Endodermal cell (in vitro differentiated cells): Measurements from ENCODE around the gene ZNF384. TPM values are rescaled to one million over a fixed set of nuclear protein-coding genes. Genes with fewer than 3 reads are reported as not detected.
"Not testable (repeated sequence)": the region's sequence is repeated elsewhere in the genome, so short reads cannot be mapped to it uniquely, and the experiment has no call there.

ENCODE experiments used
- DNase-seq: peaks from one replicate; pipeline ENCODE4 v3.0.0-alpha.2; 2017
- H3K27ac ChIP-seq: 2 replicates; pipeline ENCODE4 v1.5.1; 2013; ENCODE audit warnings: mild to moderate bottlenecking, low read depth, low read length, moderate library complexity
- H3K27me3 ChIP-seq: 2 replicates; pipeline ENCODE4 v1.6.1; 2013; ENCODE audit warnings: mild to moderate bottlenecking, low read length, moderate library complexity; ENCODE audit not compliant: insufficient read depth, control insufficient read depth, poor library complexity, severe bottlenecking
- H3K36me3 ChIP-seq: 2 replicates; pipeline ENCODE4 v1.7.0; 2013; ENCODE audit warnings: mild to moderate bottlenecking, low read length, moderate library complexity; ENCODE audit not compliant: control insufficient read depth, insufficient read depth
- H3K4me1 ChIP-seq: one replicate; pipeline ENCODE4 v1.7.0; 2013; ENCODE audit warnings: low read length; ENCODE audit not compliant: control insufficient read depth, insufficient read depth
- H3K4me3 ChIP-seq: 2 replicates; pipeline ENCODE4 v1.5.1; 2013; ENCODE audit warnings: mild to moderate bottlenecking, low read length, moderate library complexity
- H3K9ac ChIP-seq: 2 replicates; pipeline ENCODE4 v1.6.1; 2013; ENCODE audit warnings: mild to moderate bottlenecking, low read length, moderate library complexity; ENCODE audit not compliant: poor library complexity, severe bottlenecking; ENCODE audit errors: extremely low read depth
- H3K9me3 ChIP-seq: 2 replicates; pipeline ENCODE4 v1.6.1; 2013; ENCODE audit warnings: mild to moderate bottlenecking, low read length, moderate library complexity; ENCODE audit not compliant: control insufficient read depth
- H3K27ac Mint-ChIP-seq: 2 replicates; pipeline ENCODE4 v1.8.0; 2020; ENCODE audit warnings: mixed read lengths
- H3K27me3 Mint-ChIP-seq: 2 replicates; pipeline ENCODE4 v1.8.0; 2021; ENCODE audit warnings: mild to moderate bottlenecking, mixed read lengths; ENCODE audit not compliant: insufficient read depth
- H3K36me3 Mint-ChIP-seq: 2 replicates; pipeline ENCODE4 v1.8.0; 2020; ENCODE audit warnings: low read depth, mixed read lengths
- H3K4me1 Mint-ChIP-seq: 2 replicates; pipeline ENCODE4 v1.8.0; 2020; ENCODE audit warnings: mixed read lengths
- H3K4me3 Mint-ChIP-seq: 2 replicates; pipeline ENCODE4 v1.8.0; 2020; ENCODE audit warnings: mild to moderate bottlenecking, moderate library complexity, mixed read lengths
- H3K9me3 Mint-ChIP-seq: 2 replicates; pipeline ENCODE4 v1.8.0; 2020; ENCODE audit warnings: mild to moderate bottlenecking, mixed read lengths
- WGBS, 2 experiments: methylation state at CpG; one replicate each; pipeline versions ENCODE4 v1.1.5 to v1.1.7; 2013; ENCODE audit warnings: missing lambda C conversion rate in 2 of 2, mixed read lengths in 1 of 2; ENCODE audit not compliant: insufficient coverage in 1 of 2, insufficient read length in 1 of 2; 5-methylcytosine and 5-hydroxymethylcytosine counted together
- total RNA-seq, 2 donors: library from RNA; stranded (reverse); fragmentation: NEBNext Ultra II Directional in 1 of 2; extraction: Animal tissue kit (Norgen Biotek cat#: 25700) in 1 of 2; gene quantifications; 2 replicates in 1 of 2; 3 replicates in 1 of 2; pipeline ENCODE4 v1.2.1, GENCODE V29; 2021
- TF ChIP-seq, protein P1 (sequence below): fragments of 200-600 bp; sonication (generic); conservative IDR thresholded peaks from 2 replicates; pipeline ENCODE4 v1.5.0; 2021; ENCODE audit warnings: antibody characterized with exemption, mild to moderate bottlenecking

Gene ZNF384
- total RNA-seq, 2 donors from 2014 or later, result 74.4 to 146 TPM

GRCh38 chr12:6722863-6723262 lies 33.7 kb upstream of the ZNF384 start:
- Histone ChIP-seq H3K27me3 (no peaks in the 10 kb centered on the region), H3K4me3 (peak overlapping the region; percentile 90), H3K9me3 (no peaks in the 10 kb centered on the region), H3K36me3 (no peaks in the 10 kb centered on the region), H3K4me1 (peaks cover 6% of the 10 kb centered on the region), H3K27ac (no peak overlapping the region), H3K9ac (no peak overlapping the region)
- TF ChIP-seq, protein P1, sequence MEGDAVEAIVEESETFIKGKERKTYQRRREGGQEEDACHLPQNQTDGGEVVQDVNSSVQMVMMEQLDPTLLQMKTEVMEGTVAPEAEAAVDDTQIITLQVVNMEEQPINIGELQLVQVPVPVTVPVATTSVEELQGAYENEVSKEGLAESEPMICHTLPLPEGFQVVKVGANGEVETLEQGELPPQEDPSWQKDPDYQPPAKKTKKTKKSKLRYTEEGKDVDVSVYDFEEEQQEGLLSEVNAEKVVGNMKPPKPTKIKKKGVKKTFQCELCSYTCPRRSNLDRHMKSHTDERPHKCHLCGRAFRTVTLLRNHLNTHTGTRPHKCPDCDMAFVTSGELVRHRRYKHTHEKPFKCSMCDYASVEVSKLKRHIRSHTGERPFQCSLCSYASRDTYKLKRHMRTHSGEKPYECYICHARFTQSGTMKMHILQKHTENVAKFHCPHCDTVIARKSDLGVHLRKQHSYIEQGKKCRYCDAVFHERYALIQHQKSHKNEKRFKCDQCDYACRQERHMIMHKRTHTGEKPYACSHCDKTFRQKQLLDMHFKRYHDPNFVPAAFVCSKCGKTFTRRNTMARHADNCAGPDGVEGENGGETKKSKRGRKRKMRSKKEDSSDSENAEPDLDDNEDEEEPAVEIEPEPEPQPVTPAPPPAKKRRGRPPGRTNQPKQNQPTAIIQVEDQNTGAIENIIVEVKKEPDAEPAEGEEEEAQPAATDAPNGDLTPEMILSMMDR, result no peak
- Mint-ChIP-seq H3K4me1 (peaks cover 21% of the 10 kb centered on the region), H3K4me3 (no peak overlapping the region), H3K36me3 (peaks cover 9% of the 10 kb centered on the region), H3K9me3 (no peaks in the 10 kb centered on the region), H3K27ac (no peak overlapping the region), H3K27me3 (peaks cover 6% of the 10 kb centered on the region)
- WGBS, 2 experiments, result 83 to 95% methylated on average over 2 to 3 of the region's 3 CpGs
- no peak for DNase-seq

GRCh38 chr12:6716874-6717437 lies 27.8 kb upstream of the ZNF384 start:
- Histone ChIP-seq H3K36me3 (no peaks in the 10 kb centered on the region), H3K9ac (no peak overlapping the region), H3K27me3 (no peaks in the 10 kb centered on the region), H3K4me1 (no peaks in the 10 kb centered on the region), H3K9me3 (no peaks in the 10 kb centered on the region), H3K27ac (no peak overlapping the region), H3K4me3 (no peak overlapping the region)
- peaks cover 28% of the 10 kb centered on the region for H3K27me3 Mint-ChIP-seq
- H3K4me1 Mint-ChIP-seq, result peaks cover 7% of the 10 kb centered on the region
- no peak for DNase-seq
- no peak overlapping the region for H3K4me3 Mint-ChIP-seq
- H3K27ac Mint-ChIP-seq, result no peak overlapping the region
- peaks cover 11% of the 10 kb centered on the region for H3K9me3 Mint-ChIP-seq
- 90 to 92% methylated on average over 4 to 8 of the region's 10 CpGs for WGBS, 2 experiments
- H3K36me3 Mint-ChIP-seq, result no peaks in the 10 kb centered on the region
- TF ChIP-seq, protein P1, result no peak

DNA sequence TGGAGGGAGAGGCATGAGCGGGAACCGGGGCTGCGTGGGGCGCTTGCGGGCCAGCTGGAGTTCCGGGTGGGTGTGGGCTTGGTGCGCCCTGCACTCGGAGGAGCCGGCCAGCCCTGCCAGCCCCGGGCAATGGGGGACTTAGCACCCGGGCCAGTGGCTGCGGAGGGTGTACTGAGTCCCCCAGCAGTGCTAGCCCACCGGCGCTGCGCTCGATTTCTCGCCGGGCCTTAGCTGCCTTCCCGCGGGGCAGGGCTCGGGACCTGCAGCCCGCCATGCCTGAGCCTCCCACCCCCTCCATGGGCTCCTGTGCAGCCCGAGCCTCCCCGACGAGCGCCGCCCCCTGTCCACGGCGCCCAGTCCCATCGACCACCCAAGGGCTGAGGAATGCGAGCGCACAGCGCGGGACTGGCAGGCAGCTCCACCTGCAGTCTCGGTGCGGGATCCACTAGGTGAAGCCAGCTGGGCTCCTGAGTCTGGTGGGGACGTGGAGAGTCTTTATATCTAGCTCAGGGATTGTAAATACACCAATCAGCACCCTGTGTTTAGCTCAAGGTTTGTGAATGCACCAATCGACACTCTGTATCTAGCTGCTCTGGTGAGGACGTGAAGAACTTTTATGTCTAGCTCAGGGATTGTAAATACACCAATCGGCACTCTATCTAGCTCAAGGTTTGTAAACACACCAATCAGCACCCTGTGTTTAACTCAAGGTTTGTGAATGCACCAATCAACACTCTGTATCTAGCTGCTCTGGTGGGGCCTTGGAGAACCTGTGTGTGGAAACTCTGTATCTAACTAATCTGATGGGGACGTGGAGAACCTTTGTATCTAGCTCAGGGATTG lies 27.1 kb upstream of the ZNF384 start:
- H3K4me3 ChIP-seq, DNase-seq, H3K4me1 Mint-ChIP-seq, H3K4me1 ChIP-seq, H3K4me3 Mint-ChIP-seq, H3K27ac ChIP-seq, H3K9me3 ChIP-seq, H3K27me3 ChIP-seq, H3K36me3 ChIP-seq, H3K36me3 Mint-ChIP-seq, H3K9ac ChIP-seq, H3K27ac Mint-ChIP-seq: not testable (repeated sequence)
- 97 to 98% methylated on average over 14 to 27 of the region's 41 CpGs for WGBS, 2 experiments
- H3K9me3 Mint-ChIP-seq, result peaks cover 11% of the 10 kb centered on the region
- H3K27me3 Mint-ChIP-seq, result peaks cover 29% of the 10 kb centered on the region
